GM23248 (cell line): ENCODE results near the gene PTPRA. TPM values are rescaled to one million over a fixed set of nuclear protein-coding genes. Genes with fewer than 3 reads are reported as not detected.
"Not testable (repeated sequence)": the region's sequence is repeated elsewhere in the genome, so short reads cannot be mapped to it uniquely, and the experiment has no call there.

ENCODE experiments used
- DNase-seq: peaks from one replicate; pipeline ENCODE4 v3.0.0-alpha.2; 2015
- H2AFZ ChIP-seq: fragments of 200-600 bp; sonication (generic); 2 replicates; pipeline ENCODE4 v1.6.1; 2016; ENCODE audit warnings: antibody characterized with exemption
- H3F3A ChIP-seq: fragments of 200-600 bp; sonication (generic); 2 replicates; pipeline ENCODE4 v1.6.1; 2016; ENCODE audit warnings: mild to moderate bottlenecking, antibody characterized with exemption, mixed run types; ENCODE audit not compliant: insufficient read depth
- H3K27ac ChIP-seq: fragments of 200-600 bp; sonication (generic); 2 replicates; pipeline ENCODE4 v1.5.1; 2016; ENCODE audit warnings: mild to moderate bottlenecking
- H3K27me3 ChIP-seq: fragments of 200-600 bp; sonication (generic); replicated peaks from 2 replicates; pipeline ENCODE4 v1.6.1; 2016; ENCODE audit warnings: mild to moderate bottlenecking; ENCODE audit not compliant: insufficient read depth
- H3K36me3 ChIP-seq: fragments of 200-600 bp; sonication (generic); 2 replicates; pipeline ENCODE4 v1.6.1; 2016; ENCODE audit warnings: low read depth, mild to moderate bottlenecking
- H3K4me1 ChIP-seq: fragments of 200-600 bp; sonication (generic); 2 replicates; pipeline ENCODE4 v1.6.1; 2016; ENCODE audit warnings: mild to moderate bottlenecking; ENCODE audit not compliant: insufficient read depth
- H3K4me2 ChIP-seq: fragments of 200-600 bp; sonication (generic); one replicate; pipeline ENCODE4 v1.6.1; 2016; ENCODE audit warnings: mild to moderate bottlenecking; ENCODE audit not compliant: unreplicated experiment
- H3K4me3 ChIP-seq: fragments of 200-600 bp; sonication (generic); 2 replicates; pipeline ENCODE4 v1.5.1; 2016; ENCODE audit warnings: mild to moderate bottlenecking
- H3K79me2 ChIP-seq: fragments of 200-600 bp; sonication (generic); 2 replicates; pipeline ENCODE4 v1.6.1; 2016; ENCODE audit warnings: mild to moderate bottlenecking; ENCODE audit not compliant: insufficient read depth
- H3K9ac ChIP-seq: fragments of 200-600 bp; sonication (generic); 2 replicates; pipeline ENCODE4 v1.6.1; 2016; ENCODE audit warnings: mild to moderate bottlenecking
- H3K9me2 ChIP-seq: fragments of 200-600 bp; sonication (generic); 2 replicates; pipeline ENCODE4 v1.6.1; 2016; ENCODE audit warnings: mixed run types, mild to moderate bottlenecking, moderate library complexity; ENCODE audit not compliant: insufficient read depth
- H3K9me3 ChIP-seq: fragments of 200-600 bp; sonication (generic); one replicate; pipeline ENCODE4 v1.6.1; 2017; ENCODE audit warnings: low read depth
- H4K20me1 ChIP-seq: fragments of 200-600 bp; sonication (generic); 2 replicates; pipeline ENCODE4 v1.6.0; 2016; ENCODE audit not compliant: insufficient read depth
- EZH2 ChIP-seq: fragments of 200-600 bp; sonication (generic); IDR thresholded peaks from 2 replicates; pipeline ENCODE4 v1.6.1; 2018; ENCODE audit warnings: antibody characterized with exemption, mild to moderate bottlenecking; ENCODE audit not compliant: insufficient read depth, poor library complexity, severe bottlenecking
- EZH2phosphoT487 ChIP-seq: fragments of 200-600 bp; sonication (generic); IDR thresholded peaks from 2 replicates; pipeline ENCODE4 v1.6.1; 2018; ENCODE audit warnings: antibody characterized with exemption, moderate library complexity, mild to moderate bottlenecking, low read depth; ENCODE audit not compliant: insufficient read depth
- WGBS, 2 experiments: methylation state at CpG; one replicate each; pipeline ENCODE4 v1.1.6; 2015 to 2017; ENCODE audit warnings: low lambda C conversion rate in 2 of 2, low coverage in 1 of 2; ENCODE audit errors: missing lambda C conversion rate in 2 of 2; 5-methylcytosine and 5-hydroxymethylcytosine counted together
- in situ Hi-C: fragments of 300-500 bp; cut with MboI; formaldehyde crosslinking; loops from 2 replicates; pipeline ENCODE4 v1.15.0; 2020
- polyA plus RNA-seq: library from polyadenylated mRNA; unstranded; fragments of >200 nt; fragmentation: Nextera tagmentation; extraction: Ambion mirVana; gene quantifications from 2 replicates; pipeline ENCODE4 v1.2.1, GENCODE V29; 2016
- total RNA-seq: library from RNA; depleted of rRNA; stranded (reverse); fragments of >200 nt; shearing (Covaris generic); gene quantifications from 2 replicates; pipeline ENCODE4 v1.2.3, GENCODE V29; 2014

Gene PTPRA
- total and polyA plus RNA-seq, 2 experiments from 2014 or later = 37.4 to 50.8 TPM

- DNase-seq = no peak
- Histone ChIP-seq H2AFZ (no peak overlapping the region), H3K4me3 (no peak overlapping the region), H4K20me1 (peaks cover 14% of the 10 kb centered on the region), H3F3A (no peaks in the 10 kb centered on the region), H3K27ac (no peak overlapping the region), H3K9me3 (no peaks in the 10 kb centered on the region), H3K9me2 (no peaks in the 10 kb centered on the region), H3K4me1 (peaks cover 12% of the 10 kb centered on the region), H3K36me3 (no peaks in the 10 kb centered on the region), H3K9ac (no peak overlapping the region), H3K79me2 (peaks cover 99% of the 10 kb centered on the region), H3K27me3 (no peaks in the 10 kb centered on the region), H3K4me2 (no peak overlapping the region)
- TF ChIP-seq EZH2phosphoT487 (no peak), EZH2 (no peak)
- in situ Hi-C loops = no loop called here
- WGBS, 2 experiments = 86 to 98% methylated on average over 3 of the region's 3 CpGs
Observed at GRCh38 chr20:2889797-2890196, 16.5 kb downstream of the PTPRA start.

GRCh38 chr20:2890742-2891141, 17.5 kb downstream of the PTPRA start:
- Histone ChIP-seq H3K36me3 (no peaks in the 10 kb centered on the region), H3K9ac (no peak overlapping the region), H3K4me2 (no peak overlapping the region), H3K79me2 (peaks cover 99% of the 10 kb centered on the region), H3K9me3 (no peaks in the 10 kb centered on the region), H2AFZ (no peak overlapping the region), H3K4me3 (no peak overlapping the region), H3F3A (no peaks in the 10 kb centered on the region), H3K9me2 (no peaks in the 10 kb centered on the region), H3K4me1 (peaks cover 5% of the 10 kb centered on the region), H4K20me1 (peaks cover 11% of the 10 kb centered on the region), H3K27me3 (no peaks in the 10 kb centered on the region), H3K27ac (no peak overlapping the region)
- DNase-seq = peak; percentile 21
- WGBS, 2 experiments = 39 to 58% methylated on average over 2 of the region's 2 CpGs
- TF ChIP-seq EZH2 (no peak), EZH2phosphoT487 (no peak)
- in situ Hi-C loops = no loop called here

DNA sequence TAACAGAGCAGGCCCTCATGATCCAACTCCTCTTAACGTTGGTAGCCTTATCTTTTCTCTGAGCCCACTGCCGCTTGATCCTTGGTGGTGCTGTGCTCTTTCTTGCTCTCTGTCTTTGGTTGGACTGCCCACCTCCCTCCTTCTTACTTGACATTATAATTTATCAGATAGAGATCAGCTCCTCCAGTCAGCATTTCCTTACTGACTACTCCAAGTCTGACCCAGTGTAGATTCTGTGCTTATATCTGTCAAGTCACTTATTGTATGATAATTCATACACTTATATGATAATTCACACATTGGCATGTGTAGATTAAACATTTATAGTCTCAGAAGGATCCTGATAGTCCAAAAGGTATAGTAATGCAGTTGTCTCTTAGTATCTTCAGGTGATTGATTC, 18.1 kb downstream of the PTPRA start:
- H2AFZ ChIP-seq = no peak overlapping the region
- H3K36me3 ChIP-seq = no peaks in the 10 kb centered on the region
- WGBS, 2 experiments = 67 to 72% methylated on average over 2 of the region's 2 CpGs
- H3F3A ChIP-seq = no peaks in the 10 kb centered on the region
- H3K27ac ChIP-seq = no peak overlapping the region
- no peak overlapping the region for H3K4me3 ChIP-seq
- no peak for TF ChIP-seq EZH2phosphoT487
- no peak for TF ChIP-seq EZH2
- H3K4me2 ChIP-seq = no peak overlapping the region
- H3K9ac ChIP-seq = no peak overlapping the region
- peaks cover 5% of the 10 kb centered on the region for H3K4me1 ChIP-seq
- no peaks in the 10 kb centered on the region for H3K27me3 ChIP-seq
- H3K9me3 ChIP-seq = no peaks in the 10 kb centered on the region
- DNase-seq = no peak
- in situ Hi-C loops = no loop called here
- H3K79me2 ChIP-seq = peaks cover 99% of the 10 kb centered on the region
- H4K20me1 ChIP-seq = peaks cover 11% of the 10 kb centered on the region
- no peaks in the 10 kb centered on the region for H3K9me2 ChIP-seq

- Histone ChIP-seq H4K20me1 (peaks cover 11% of the 10 kb centered on the region), H3K79me2 (peaks cover 97% of the 10 kb centered on the region), H3K4me3 (no peak overlapping the region), H3K9me3 (no peaks in the 10 kb centered on the region), H3K4me1 (peaks cover 5% of the 10 kb centered on the region), H3K9ac (no peak overlapping the region), H3K36me3 (no peaks in the 10 kb centered on the region), H3K4me2 (no peak overlapping the region), H3F3A (no peaks in the 10 kb centered on the region), H2AFZ (no peak overlapping the region), H3K9me2 (no peaks in the 10 kb centered on the region), H3K27me3 (no peaks in the 10 kb centered on the region), H3K27ac (no peak overlapping the region)
- WGBS, 2 experiments = 98 to 99% methylated on average over 3 of the region's 3 CpGs
- no peak for TF ChIP-seq EZH2
- no peak for TF ChIP-seq EZH2phosphoT487
- in situ Hi-C loops = no loop called here
- no peak for DNase-seq
Observed at GRCh38 chr20:2892376-2892775, 19.1 kb downstream of the PTPRA start.

DNA sequence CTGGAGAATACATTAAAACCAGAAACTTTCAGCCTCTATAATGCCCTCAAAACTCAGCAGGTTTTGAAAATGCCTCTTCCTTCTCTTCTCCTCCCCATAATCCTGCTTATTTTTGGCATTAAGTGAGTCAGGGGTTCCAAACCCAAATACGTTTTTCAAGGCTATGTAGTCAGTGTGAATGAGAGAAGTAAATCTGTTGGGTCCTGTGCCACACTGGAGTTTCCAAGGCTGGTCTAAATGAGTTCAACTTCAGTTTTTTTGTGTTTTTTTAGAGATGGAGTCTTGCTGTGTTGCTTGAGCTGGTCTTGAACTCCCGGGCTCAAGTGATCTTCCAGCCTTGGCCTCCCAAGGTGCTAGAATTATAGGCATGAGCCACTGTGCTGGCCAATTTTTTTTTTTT, 20.9 kb downstream of the PTPRA start:
- DNase-seq = no peak
- no peaks in the 10 kb centered on the region for H3F3A ChIP-seq
- no peaks in the 10 kb centered on the region for H3K36me3 ChIP-seq
- H3K9me2 ChIP-seq = no peaks in the 10 kb centered on the region
- H3K27ac ChIP-seq = no peak overlapping the region
- no peak overlapping the region for H3K9ac ChIP-seq
- no peaks in the 10 kb centered on the region for H3K9me3 ChIP-seq
- H2AFZ ChIP-seq = no peak overlapping the region
- peaks cover 11% of the 10 kb centered on the region for H4K20me1 ChIP-seq
- no peak for TF ChIP-seq EZH2phosphoT487
- no peak for TF ChIP-seq EZH2
- H3K4me2 ChIP-seq = no peak overlapping the region
- in situ Hi-C loops = no loop called here
- 74 to 80% methylated on average over 2 of the region's 2 CpGs for WGBS, 2 experiments
- peaks cover 5% of the 10 kb centered on the region for H3K4me1 ChIP-seq
- no peaks in the 10 kb centered on the region for H3K27me3 ChIP-seq
- H3K4me3 ChIP-seq = no peak overlapping the region
- H3K79me2 ChIP-seq = peaks cover 97% of the 10 kb centered on the region

- in situ Hi-C loops, H3K9me2 ChIP-seq, H3F3A ChIP-seq, H3K9ac ChIP-seq, H3K27ac ChIP-seq, H3K9me3 ChIP-seq, H2AFZ ChIP-seq, H3K27me3 ChIP-seq, H3K36me3 ChIP-seq, H3K4me2 ChIP-seq, DNase-seq, H3K4me3 ChIP-seq, H3K4me1 ChIP-seq: not testable (repeated sequence)
- Histone ChIP-seq H3K79me2 (peaks cover 97% of the 10 kb centered on the region), H4K20me1 (peaks cover 11% of the 10 kb centered on the region)
- 97 to 100% methylated on average over 3 of the region's 3 CpGs for WGBS, 2 experiments
Observed at GRCh38 chr20:2895154-2895553, 21.9 kb downstream of the PTPRA start.
